Measurements from ENCODE around the gene NR2E3. TPM values are rescaled to one million over a fixed set of nuclear protein-coding genes. Genes with fewer than 3 reads are reported as not detected.

NR2E3 gene
- not detected in 2 replicates for total RNA-seq

GRCh38 chr15:71810256-71811035 lies at the start of gene NR2E3:
NR2E3 (plus strand) TSS chr15:71810554; CDS start chr15:71810744, 190 bp downstream.
- no peak for DNase-seq (ENCODE audit: low read depth)
- no peaks in the 10 kb centered on the region for H3K36me3 ChIP-seq (ENCODE audit: control insufficient read depth, insufficient read depth, low read length)
- no peaks in the 10 kb centered on the region for H3K27me3 ChIP-seq (ENCODE audit: control insufficient read depth, insufficient read depth, low read length)
- H3K4me3 ChIP-seq (ENCODE audit: low read depth, low read length) = no peak within 1 kb of the TSS
- no peak for TF ChIP-seq CTCF (IDR thresholded peaks at IDR 0.05; ENCODE audit: insufficient read depth, low read length, poor library complexity, severe bottlenecking)

GRCh38 chr15:71760852-71761251 lies 49.5 kb upstream of the NR2E3 start:
- peaks cover 1% of the 10 kb centered on the region for H3K36me3 ChIP-seq (ENCODE audit: control insufficient read depth, insufficient read depth, low read length)
- no peak for DNase-seq (ENCODE audit: low read depth)
- no peaks in the 10 kb centered on the region for H3K27me3 ChIP-seq (ENCODE audit: control insufficient read depth, insufficient read depth, low read length)
- no peak overlapping the region for H3K4me3 ChIP-seq (ENCODE audit: low read depth, low read length)
- no peak for TF ChIP-seq CTCF (IDR thresholded peaks at IDR 0.05; ENCODE audit: insufficient read depth, low read length, poor library complexity, severe bottlenecking)

GRCh38 chr15:71761649-71762048 lies 48.7 kb upstream of the NR2E3 start:
- DNase-seq (ENCODE audit: low read depth) = peak; percentile 92
- peaks cover 1% of the 10 kb centered on the region for H3K36me3 ChIP-seq (ENCODE audit: control insufficient read depth, insufficient read depth, low read length)

GRCh38 chr15:71768184-71768583 lies 42.2 kb upstream of the NR2E3 start:
- no peak for DNase-seq (ENCODE audit: low read depth)
- no peak for TF ChIP-seq CTCF (IDR thresholded peaks at IDR 0.05; ENCODE audit: insufficient read depth, low read length, poor library complexity, severe bottlenecking)
- Histone ChIP-seq H3K27me3 (ENCODE audit: control insufficient read depth, insufficient read depth, low read length) (no peaks in the 10 kb centered on the region), H3K36me3 (ENCODE audit: control insufficient read depth, insufficient read depth, low read length) (peaks cover 2% of the 10 kb centered on the region), H3K4me3 (ENCODE audit: low read depth, low read length) (no peak overlapping the region)

More at GRCh38 chr15:71761649-71762048, 48.7 kb upstream of the NR2E3 start:
- Histone ChIP-seq H3K4me3 (ENCODE audit: low read depth, low read length) (no peak overlapping the region), H3K27me3 (ENCODE audit: control insufficient read depth, insufficient read depth, low read length) (no peaks in the 10 kb centered on the region)
- no peak for TF ChIP-seq CTCF (IDR thresholded peaks at IDR 0.05; ENCODE audit: insufficient read depth, low read length, poor library complexity, severe bottlenecking)

- no peak for TF ChIP-seq CTCF (IDR thresholded peaks at IDR 0.05; ENCODE audit: insufficient read depth, low read length, poor library complexity, severe bottlenecking)
- Histone ChIP-seq H3K4me3 (ENCODE audit: low read depth, low read length) (no peak overlapping the region), H3K27me3 (ENCODE audit: control insufficient read depth, insufficient read depth, low read length) (no peaks in the 10 kb centered on the region), H3K36me3 (ENCODE audit: control insufficient read depth, insufficient read depth, low read length) (peaks cover 1% of the 10 kb centered on the region)
- no peak for DNase-seq (ENCODE audit: low read depth)
Observed at GRCh38 chr15:71773206-71773859, 37.0 kb upstream of the NR2E3 start.
